HT-29 (cell line): ENCODE data around the gene KIAA0930. TPM values are rescaled to one million over a fixed set of nuclear protein-coding genes. Genes with fewer than 3 reads are reported as not detected.
"Not testable (repeated sequence)": the region's sequence is repeated elsewhere in the genome, so short reads cannot be mapped to it uniquely, and the experiment has no call there.

Source experiments
- DNase-seq: peaks from one replicate; pipeline ENCODE4 v3.0.0-alpha.2; 2015; ENCODE audit warnings: low spot score
- total RNA-seq: library from RNA; depleted of rRNA; stranded (reverse); fragments of >200 nt; shearing (Covaris generic); gene quantifications from 2 replicates; pipeline ENCODE4 v1.2.3, GENCODE V29; 2014

The KIAA0930 gene
- total RNA-seq, 1 experiment from 2014 or later = 43.2 TPM

GRCh38 chr22:45263463-45264269 lies 23.0 kb upstream of the KIAA0930 start:
- peak; percentile 67 for DNase-seq

DNA sequence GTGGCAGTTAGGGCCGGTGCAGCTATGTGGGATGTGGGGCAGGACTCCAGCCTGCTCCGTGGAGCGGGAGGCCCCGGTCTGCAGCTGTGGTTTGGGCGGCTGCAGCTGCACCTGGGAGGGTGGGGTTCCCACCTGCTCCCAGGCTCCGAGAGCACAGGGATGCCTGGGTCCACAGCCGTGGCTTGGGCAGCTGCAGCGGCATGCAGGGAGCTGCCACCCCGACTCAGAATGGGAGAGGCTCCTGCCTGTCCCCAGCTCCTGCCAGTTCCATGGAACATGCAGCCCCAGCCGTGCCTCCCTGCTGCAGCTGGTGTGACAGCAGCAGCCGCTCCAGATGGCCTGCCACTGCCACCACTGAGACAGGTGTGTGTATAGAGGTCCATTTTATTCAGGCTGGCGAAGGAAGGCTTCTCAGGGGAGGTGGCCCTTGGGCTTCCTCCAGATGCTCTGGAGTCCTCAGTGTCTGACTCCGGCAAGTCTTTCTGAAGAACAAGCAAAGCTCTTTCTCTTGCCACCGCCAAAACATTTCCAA lies 22.3 kb upstream of the KIAA0930 start:
- no peak for DNase-seq

DNA sequence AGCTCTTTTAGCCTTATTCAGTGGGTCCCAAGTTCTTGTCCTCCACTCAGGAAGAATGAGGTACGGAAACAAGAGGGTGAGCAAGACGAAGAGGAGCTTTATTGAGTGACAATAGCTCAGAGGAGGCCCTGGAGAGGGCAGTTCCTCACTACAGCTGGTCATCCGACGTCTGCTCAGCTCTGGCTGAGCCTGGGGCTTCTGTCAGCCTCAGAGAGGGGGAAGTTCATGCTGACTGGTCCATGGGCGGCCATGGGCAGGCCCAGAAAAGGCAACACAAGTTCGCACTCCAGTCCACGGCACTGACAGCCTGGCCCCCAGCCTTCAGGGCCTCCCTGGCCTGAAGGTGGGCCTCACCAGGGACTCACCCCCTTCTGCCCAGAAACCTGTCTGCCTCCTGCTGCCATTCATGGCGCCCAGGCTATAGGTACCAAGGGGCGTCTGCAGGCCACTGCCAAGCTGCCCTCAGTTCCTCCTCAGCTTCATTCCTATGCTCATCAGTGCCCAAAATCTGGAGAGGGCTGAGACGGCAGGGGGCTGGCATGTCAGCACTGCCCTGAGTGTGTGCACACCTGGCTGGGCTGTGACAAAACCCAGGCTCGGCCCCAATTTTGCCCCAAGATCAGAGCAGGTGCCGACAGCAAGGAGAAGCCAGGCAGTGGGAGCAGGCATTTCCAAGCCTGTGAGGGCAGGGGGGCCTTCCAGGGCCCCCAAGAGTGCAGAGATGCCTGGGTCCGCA lies 21.7 kb upstream of the KIAA0930 start:
- DNase-seq = no peak

GRCh38 chr22:45261407-45262088 lies 20.9 kb upstream of the KIAA0930 start:
- DNase-seq = no peak

DNA sequence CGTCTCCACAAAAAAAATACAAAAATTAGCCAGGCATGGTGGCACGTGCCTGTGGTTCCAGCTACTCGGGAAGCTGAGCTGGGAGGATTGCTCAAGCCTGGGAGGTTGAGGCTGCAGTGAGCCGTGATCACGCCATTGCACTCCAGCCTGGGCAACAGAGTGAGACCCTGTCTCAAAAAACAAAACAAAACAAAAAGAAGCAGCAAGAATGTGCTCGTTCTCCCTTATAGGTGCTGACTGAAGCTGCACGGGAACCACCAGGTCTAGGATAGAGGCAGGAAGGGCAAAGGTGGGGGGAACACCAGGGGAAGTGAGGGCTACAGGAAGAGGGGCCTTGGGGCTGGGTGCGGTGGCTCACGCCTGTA lies 19.7 kb upstream of the KIAA0930 start:
- not testable (repeated sequence) for DNase-seq

- DNase-seq = no peak
Measured at GRCh38 chr22:45259754-45260394, 19.2 kb upstream of the KIAA0930 start.

DNA sequence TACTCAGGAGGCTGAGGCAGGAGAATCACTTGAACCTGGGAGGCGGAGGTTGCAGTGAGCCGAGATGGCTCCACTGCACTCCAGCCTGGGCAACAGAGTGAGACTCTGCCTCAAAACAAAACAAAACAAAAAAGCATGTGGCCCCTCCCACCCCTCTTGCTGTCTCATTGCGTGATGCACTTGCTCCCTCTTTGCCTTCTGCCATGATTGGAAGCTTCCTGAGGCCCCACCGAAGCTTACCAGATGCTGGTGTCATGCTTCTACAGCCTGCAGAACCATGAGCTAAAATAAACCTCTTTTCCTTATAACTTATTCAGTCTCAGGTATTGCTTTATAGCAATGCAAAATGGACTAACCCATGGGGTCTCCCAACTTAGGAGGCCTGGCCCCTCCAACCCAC lies 17.2 kb upstream of the KIAA0930 start:
- not testable (repeated sequence) for DNase-seq

GRCh38 chr22:45254789-45255278 lies 14.1 kb upstream of the KIAA0930 start:
- no peak for DNase-seq

DNA sequence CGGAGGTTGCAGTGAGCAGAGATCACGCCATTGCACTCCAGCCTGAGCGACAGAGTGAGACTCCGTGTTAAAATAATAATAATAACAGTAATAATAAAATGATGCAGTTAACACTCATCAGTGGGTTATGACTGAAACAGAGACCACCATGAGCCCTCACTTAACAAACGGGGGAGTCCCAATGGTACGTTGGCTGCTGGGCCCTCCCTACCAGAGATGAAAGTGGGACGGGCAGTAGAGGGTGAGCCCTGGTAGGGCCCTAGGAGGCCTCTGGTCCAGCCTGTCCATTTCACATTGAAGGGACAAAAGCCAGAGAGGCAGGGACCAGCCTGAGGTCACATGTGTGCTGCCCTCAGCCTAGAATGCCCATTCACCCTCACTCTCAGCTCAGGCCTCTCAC lies 13.7 kb upstream of the KIAA0930 start:
- DNase-seq = no peak

- DNase-seq = no peak
Measured at GRCh38 chr22:45253039-45253641, 12.4 kb upstream of the KIAA0930 start.

GRCh38 chr22:45251825-45252224 lies 11.1 kb upstream of the KIAA0930 start:
- DNase-seq = no peak

DNA sequence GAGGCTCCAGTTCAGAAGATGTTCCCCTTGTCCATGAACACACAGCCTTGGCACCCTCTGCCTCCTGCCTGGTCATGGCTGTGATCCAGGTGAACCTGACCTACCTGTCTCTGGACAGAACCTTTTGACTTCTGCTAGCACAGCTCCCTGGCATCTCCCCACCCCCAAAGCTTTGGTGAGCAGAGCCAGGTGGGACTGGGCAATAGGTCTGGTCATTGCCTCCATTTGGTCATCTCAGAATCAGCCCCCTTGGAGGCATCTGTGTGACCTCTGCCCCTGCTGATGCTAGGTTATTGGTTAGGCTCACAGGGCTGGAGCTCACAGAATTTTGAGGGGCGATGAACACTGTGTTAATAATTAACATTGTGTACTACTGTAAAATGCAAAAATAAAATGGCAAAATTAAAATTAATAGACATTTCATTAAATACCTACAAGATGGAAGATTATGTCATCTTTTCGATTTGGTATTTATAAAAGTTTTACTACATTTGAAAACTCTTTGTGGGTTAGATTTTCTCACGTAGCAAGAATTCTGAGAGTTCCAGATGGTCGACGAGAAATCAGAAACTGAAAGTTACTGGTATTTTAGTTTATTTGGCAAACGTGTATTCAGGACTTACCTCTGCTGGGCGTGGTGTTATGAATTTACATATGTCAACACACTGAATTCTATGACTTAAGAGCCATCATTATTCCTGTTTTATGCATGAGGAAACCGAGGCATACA lies 8.3 kb upstream of the KIAA0930 start:
- DNase-seq = no peak

DNA sequence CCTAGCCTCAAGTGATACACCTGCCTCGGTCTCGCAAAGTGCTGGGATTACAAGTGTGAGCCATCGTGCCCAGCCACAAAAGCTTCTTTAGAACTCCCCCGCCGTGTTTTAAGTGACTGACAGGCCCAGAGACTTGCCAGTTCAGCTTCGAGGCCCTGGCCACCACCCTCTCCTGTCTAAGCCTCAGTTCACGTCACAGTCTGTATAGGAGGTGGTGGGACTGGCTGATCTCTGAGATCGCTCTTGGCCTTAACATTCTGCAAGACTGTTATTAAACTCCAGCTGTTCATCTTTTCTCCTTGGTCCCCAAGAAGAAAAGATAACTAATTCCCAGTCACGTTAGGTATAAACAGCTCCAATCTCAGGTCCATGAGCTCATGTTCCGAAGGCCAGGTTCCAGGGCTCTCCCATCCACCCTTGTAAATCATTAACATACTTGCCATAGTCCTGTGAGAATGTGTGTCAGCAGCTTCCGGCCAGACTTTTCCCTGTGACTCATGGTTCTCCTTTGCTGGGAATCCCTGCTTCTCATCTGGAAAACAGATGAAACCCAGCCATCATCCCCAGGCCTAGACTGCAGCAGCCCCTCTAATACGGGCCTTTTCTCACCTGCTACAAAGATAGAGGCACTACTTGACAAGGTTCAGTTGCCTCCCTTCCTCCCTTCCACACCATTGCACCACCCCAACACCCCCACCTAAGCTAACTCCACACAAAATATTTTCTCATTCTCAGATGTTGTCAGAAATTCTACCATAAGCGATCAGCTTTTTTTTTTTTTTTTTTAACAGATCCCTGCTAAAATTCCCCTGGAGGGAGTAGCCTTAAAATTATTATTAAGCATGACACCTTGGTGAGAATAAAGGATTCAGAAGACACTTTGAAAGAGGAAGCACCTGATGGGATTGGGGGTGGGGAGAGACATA lies 5.6 kb upstream of the KIAA0930 start:
- DNase-seq = peak; percentile 93

DNA sequence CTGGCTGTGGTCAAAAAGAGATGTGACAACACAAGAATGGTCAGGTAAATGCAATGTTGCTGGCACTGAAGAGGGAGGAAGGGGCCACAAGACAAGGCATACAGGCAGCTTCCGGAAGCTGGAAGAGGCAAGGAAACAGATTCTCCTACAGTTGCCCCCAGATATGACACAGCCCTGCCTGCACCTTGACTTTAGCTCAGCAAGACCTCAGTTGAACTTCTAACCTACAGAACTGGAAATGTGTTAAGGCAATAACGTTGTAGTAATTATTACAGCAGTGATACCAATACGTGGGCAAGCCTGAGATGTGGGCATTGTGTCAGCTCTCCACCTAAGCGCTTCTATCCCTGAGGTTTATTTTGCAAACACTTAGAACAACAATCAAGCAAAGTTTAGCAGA lies 4.2 kb upstream of the KIAA0930 start:
- no peak for DNase-seq

GRCh38 chr22:45242778-45243191 lies 2.1 kb upstream of the KIAA0930 start:
- no peak for DNase-seq

DNA sequence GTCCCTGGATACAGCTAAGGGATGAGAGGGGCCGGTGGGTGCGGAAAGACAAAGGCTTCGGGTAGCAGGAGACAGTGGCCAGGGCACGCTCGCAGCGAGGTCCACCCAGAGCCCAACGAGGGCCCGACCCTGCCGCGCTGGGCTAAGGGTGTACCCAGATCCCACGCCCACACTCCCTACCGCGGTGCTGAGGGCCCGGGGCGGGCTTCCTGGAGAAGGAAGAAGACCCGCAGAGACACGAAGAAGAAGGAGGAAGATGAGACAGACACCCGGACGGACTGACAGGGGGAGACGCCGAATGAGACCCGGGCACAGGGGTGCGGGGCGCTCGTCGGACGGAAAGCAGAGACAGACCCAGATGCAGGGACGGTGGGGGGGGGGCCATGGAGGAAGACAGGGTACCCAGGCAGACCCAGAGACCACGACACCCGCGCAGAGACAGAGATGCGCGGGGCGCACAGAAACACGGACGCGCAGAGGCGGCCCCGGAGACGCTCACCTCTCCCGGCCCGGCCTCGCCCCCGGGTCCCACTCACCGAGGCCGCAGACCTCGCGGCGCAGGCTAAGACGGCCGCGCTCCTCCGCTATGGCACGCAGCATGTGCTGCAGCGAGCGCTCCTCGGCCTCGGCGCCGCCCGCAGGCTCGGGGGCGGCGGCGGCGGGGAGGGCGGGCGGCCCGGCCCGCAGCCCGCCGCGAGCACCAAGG lies 437 bp downstream of the KIAA0930 start:
- DNase-seq = no peak

DNA sequence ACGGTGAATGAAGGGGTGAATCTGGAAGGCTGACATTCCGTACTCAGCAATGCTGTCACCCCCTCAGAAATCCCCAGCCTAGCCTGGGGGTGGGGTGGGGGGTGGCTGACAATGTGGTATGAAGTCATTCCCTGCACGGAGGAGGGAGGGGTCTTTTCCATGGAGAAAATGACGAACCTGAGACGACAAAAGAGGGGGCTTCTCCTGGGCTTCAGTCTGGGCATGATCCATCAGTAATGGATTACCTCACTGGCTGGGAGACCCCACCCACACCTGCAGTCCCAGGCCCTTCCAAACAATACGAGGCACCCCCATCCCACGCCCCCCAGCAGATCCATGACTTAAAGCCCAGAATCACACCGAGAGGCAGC lies 1.0 kb downstream of the KIAA0930 start:
- DNase-seq = no peak

GRCh38 chr22:45238957-45239680 lies 1.6 kb downstream of the KIAA0930 start:
- DNase-seq = no peak
